PC-3 (cell line): ENCODE results near the gene EXOC1. TPM values are rescaled to one million over a fixed set of nuclear protein-coding genes. Genes with fewer than 3 reads are reported as not detected.

Source experiments
- ATAC-seq: fragments of 200-7000 bp; cut with Tn5 transposase; 2 replicates; pipeline ENCODE4 v1.9.1; 2020; ENCODE audit warnings: mild to moderate bottlenecking, moderate library complexity
- BruUV-seq: library from RNA; stranded (reverse); fragments of 400-500 nt; replicated peaks from 2 replicates; lab custom pipeline; 2021; lab: Mats Ljungman, UMichigan
- CTCF ChIA-PET: fragments of 300-600 bp; sonication (Branson Sonifier 250); formaldehyde crosslinking; loops from one replicate; lab custom pipeline; 2022; ENCODE audit warnings: antibody characterized with exemption; lab: Charles Lee
- POLR2A ChIA-PET: fragments of 300-600 bp; sonication (Branson Sonifier 250); formaldehyde crosslinking; loops from one replicate; lab custom pipeline; 2022; ENCODE audit warnings: antibody characterized with exemption; ENCODE audit not compliant: unreplicated experiment; lab: Charles Lee
- DNase-seq: peaks from one replicate; pipeline ENCODE4 v3.0.0-alpha.2; 2015
- H2AFZ ChIP-seq: fragments of 300-600 bp; sonication (generic); 2 replicates; pipeline ENCODE4 v1.6.0; 2016; ENCODE audit warnings: antibody characterized with exemption, low read length
- H3F3A ChIP-seq: fragments of 300-600 bp; sonication (generic); one replicate; pipeline ENCODE4 v1.6.0; 2017; ENCODE audit warnings: antibody characterized with exemption, low read length, control low read depth, mild to moderate bottlenecking; ENCODE audit not compliant: unreplicated experiment
- H3K27ac ChIP-seq: fragments of 300-600 bp; sonication (generic); 2 replicates; pipeline ENCODE4 v1.5.1; 2016; ENCODE audit warnings: mild to moderate bottlenecking, low read length
- H3K27me3 ChIP-seq: fragments of 300-600 bp; sonication (generic); 2 replicates; pipeline ENCODE4 v1.6.1; 2016; ENCODE audit warnings: low read length, mixed read lengths
- H3K36me3 ChIP-seq: fragments of 300-600 bp; sonication (generic); 2 replicates; pipeline ENCODE4 v1.6.1; 2016; ENCODE audit warnings: low read depth, mixed run types, low read length, mixed read lengths
- H3K4me1 ChIP-seq: fragments of 300-600 bp; sonication (generic); 2 replicates; pipeline ENCODE4 v1.5.1; 2016; ENCODE audit warnings: low read length; ENCODE audit not compliant: insufficient read depth
- H3K4me2 ChIP-seq: fragments of 300-600 bp; sonication (generic); 2 replicates; pipeline ENCODE4 v1.6.0; 2016; ENCODE audit warnings: low read length
- H3K4me3 ChIP-seq: fragments of 300-600 bp; sonication (generic); 2 replicates; pipeline ENCODE4 v1.5.1; 2016; ENCODE audit warnings: mild to moderate bottlenecking, low read length, mixed read lengths
- H3K79me2 ChIP-seq: fragments of 300-600 bp; sonication (generic); 2 replicates; pipeline ENCODE4 v1.6.1; 2017; ENCODE audit warnings: low read length, mixed read lengths
- H3K9ac ChIP-seq: fragments of 300-600 bp; sonication (generic); 2 replicates; pipeline ENCODE4 v1.6.0; 2016; ENCODE audit warnings: mild to moderate bottlenecking, low read length
- H3K9me2 ChIP-seq: fragments of 300-600 bp; sonication (generic); replicated peaks from 2 replicates; pipeline ENCODE4 v1.6.1; 2016; ENCODE audit warnings: mixed run types, low read length, mixed read lengths
- H3K9me3 ChIP-seq: fragments of 300-600 bp; sonication (generic); 2 replicates; pipeline ENCODE4 v1.6.1; 2016; ENCODE audit warnings: low read length, mixed read lengths
- H4K20me1 ChIP-seq: fragments of 300-600 bp; sonication (generic); 2 replicates; pipeline ENCODE4 v1.6.1; 2016; ENCODE audit warnings: low read length, mixed read lengths
- EZH2 ChIP-seq: fragments of 300-600 bp; sonication (generic); IDR thresholded peaks from one replicate; pipeline ENCODE4 v1.6.1; 2017; ENCODE audit warnings: antibody characterized with exemption, mild to moderate bottlenecking, low read length; ENCODE audit not compliant: unreplicated experiment
- EZH2phosphoT487 ChIP-seq: fragments of 300-600 bp; sonication (generic); IDR thresholded peaks from 2 replicates; pipeline ENCODE4 v1.6.1; 2018; ENCODE audit warnings: mild to moderate bottlenecking, antibody characterized with exemption, low read length, borderline replicate concordance
- intact Hi-C: fragments of 100-400 bp; cut with micrococcal nuclease; formaldehyde crosslinking; loops from 2 replicates; pipeline ENCODE4 v1.9.0; 2023
- total RNA-seq: library from RNA; depleted of rRNA; stranded (reverse); fragments of >200 nt; gene quantifications from 2 replicates; pipeline ENCODE4 v1.2.3, GENCODE V29; 2014
- TF ChIP-seq, protein P1 (sequence below): fragments of 300-600 bp; sonication (generic); conservative IDR thresholded peaks from 2 replicates; pipeline ENCODE4 v1.5.1; 2017; ENCODE audit warnings: antibody characterized with exemption, low read depth, mild to moderate bottlenecking, low read length

The EXOC1 gene
- total RNA-seq, 1 experiment from 2014 or later = 37.4 TPM

DNA sequence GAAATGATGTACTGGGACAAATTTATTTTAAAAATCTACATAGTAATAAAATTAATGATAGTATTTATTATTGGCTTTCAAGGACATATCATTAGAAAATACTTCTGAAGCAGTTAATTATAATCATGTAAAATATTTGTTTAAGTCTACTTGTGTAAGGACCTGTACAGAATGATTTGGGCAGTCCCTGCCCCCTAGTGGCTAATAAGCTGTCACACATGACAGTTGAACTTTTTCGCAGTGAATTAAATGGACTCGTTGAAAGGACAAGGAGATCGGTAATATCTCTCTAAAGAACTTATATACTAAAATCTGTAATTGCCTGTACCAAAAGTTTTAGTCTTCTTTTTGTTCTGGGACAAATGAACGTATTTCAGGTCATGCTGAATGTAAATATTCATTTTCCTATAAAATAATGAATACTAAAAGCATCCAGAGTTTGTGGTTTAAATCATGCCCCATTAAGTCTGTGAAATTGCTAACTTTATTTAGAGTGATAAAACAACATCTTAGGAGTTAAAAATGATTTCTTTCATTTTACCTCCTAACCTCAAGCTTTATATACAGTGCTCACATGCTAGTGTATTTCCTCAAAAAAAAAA, 13.6 kb downstream of the EXOC1 start:
- no TSS peak for BruUV-seq
- Histone ChIP-seq H2AFZ (peak overlapping the region; percentile 27; the same call in 1 of the 2 replicates), H3K4me1 (peaks cover 28% of the 10 kb centered on the region), H3F3A (peaks cover 14% of the 10 kb centered on the region), H3K36me3 (peaks cover 38% of the 10 kb centered on the region; the same call in 1 of the 2 replicates), H3K27me3 (no peaks in the 10 kb centered on the region), H3K4me3 (no peak overlapping the region), H4K20me1 (0 out of 2 replicates have a peak, but pooled peaks cover 6% of the 10 kb centered on the region), H3K9ac (no peak overlapping the region), H3K4me2 (peak overlapping the region; percentile 64), H3K9me2 (no peaks in the 10 kb centered on the region), H3K27ac (peak overlapping the region; percentile 41), H3K79me2 (no peaks in the 10 kb centered on the region; the same call in 1 of the 2 replicates), H3K9me3 (no peaks in the 10 kb centered on the region)
- CTCF ChIA-PET = interaction anchor here (0.5 kb wide), 1 partner anchor 162 kb away, joined by 3 read pairs; no protein-coding TSS in a partner anchor
- peak; percentile 79 for DNase-seq
- ATAC-seq = peak; percentile 79
- intact Hi-C loops = loop anchor here (1.0 to 5.0 kb wide), 6 partner anchors 81 to 520 kb away; partner anchors contain the start of genes CEP135 and SRD5A3
- TF ChIP-seq, protein P1, sequence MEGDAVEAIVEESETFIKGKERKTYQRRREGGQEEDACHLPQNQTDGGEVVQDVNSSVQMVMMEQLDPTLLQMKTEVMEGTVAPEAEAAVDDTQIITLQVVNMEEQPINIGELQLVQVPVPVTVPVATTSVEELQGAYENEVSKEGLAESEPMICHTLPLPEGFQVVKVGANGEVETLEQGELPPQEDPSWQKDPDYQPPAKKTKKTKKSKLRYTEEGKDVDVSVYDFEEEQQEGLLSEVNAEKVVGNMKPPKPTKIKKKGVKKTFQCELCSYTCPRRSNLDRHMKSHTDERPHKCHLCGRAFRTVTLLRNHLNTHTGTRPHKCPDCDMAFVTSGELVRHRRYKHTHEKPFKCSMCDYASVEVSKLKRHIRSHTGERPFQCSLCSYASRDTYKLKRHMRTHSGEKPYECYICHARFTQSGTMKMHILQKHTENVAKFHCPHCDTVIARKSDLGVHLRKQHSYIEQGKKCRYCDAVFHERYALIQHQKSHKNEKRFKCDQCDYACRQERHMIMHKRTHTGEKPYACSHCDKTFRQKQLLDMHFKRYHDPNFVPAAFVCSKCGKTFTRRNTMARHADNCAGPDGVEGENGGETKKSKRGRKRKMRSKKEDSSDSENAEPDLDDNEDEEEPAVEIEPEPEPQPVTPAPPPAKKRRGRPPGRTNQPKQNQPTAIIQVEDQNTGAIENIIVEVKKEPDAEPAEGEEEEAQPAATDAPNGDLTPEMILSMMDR = peak; percentile 95
- no peak for TF ChIP-seq EZH2
- POLR2A ChIA-PET = interaction anchor here (0.5 to 0.7 kb wide), 2 partner anchors 81 to 82 kb away, joined by 4 to 5 read pairs; no protein-coding TSS in a partner anchor

DNA sequence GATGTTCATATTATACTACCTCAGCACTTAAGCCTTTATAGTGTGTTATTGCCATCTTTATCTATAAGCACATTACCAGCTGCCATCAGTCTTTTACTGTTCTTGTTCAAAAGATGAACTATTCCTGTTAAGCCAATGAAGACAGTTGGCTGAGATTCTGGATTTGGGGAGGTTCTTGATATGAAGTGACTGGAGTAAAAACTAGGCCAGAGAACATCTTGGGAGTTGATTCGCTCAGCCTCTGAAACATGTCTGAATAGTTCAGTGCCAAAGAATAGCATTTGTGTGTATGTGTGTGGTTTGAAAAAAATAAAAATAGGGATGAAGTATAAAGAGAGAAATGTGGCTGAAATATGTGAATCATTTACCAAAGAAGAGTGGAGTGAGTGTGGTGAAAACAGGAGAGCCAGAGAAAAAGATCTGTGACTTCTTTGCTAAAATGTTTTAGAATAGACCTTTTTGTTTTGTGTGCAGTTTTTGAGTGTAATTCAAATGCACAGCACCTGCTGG, 15.2 kb downstream of the EXOC1 start:
- DNase-seq = no peak
- CTCF ChIA-PET = no interaction called here
- Histone ChIP-seq H3K4me3 (no peak overlapping the region), H2AFZ (no peak overlapping the region), H3K9me2 (no peaks in the 10 kb centered on the region), H3K9me3 (no peaks in the 10 kb centered on the region), H4K20me1 (0 out of 2 replicates have a peak, but pooled peaks cover 6% of the 10 kb centered on the region), H3K27me3 (no peaks in the 10 kb centered on the region), H3K36me3 (peaks cover 43% of the 10 kb centered on the region; the same call in 1 of the 2 replicates), H3K4me2 (no peak overlapping the region), H3K27ac (no peak overlapping the region), H3K9ac (no peak overlapping the region), H3K79me2 (no peaks in the 10 kb centered on the region; the same call in 1 of the 2 replicates), H3F3A (peaks cover 14% of the 10 kb centered on the region), H3K4me1 (peaks cover 28% of the 10 kb centered on the region)
- no peak for ATAC-seq
- POLR2A ChIA-PET = no interaction called here
- TF ChIP-seq, protein P1 = no peak
- TF ChIP-seq EZH2phosphoT487 = no peak
- TF ChIP-seq EZH2 = no peak
- no TSS peak for BruUV-seq
- intact Hi-C loops = loop anchor here (5.0 kb wide), 2 partner anchors 111 to 521 kb away; partner anchors contain the start of gene SRD5A3
